Measurements from ENCODE around the gene NR5A1. TPM values are rescaled to one million over a fixed set of nuclear protein-coding genes. Genes with fewer than 3 reads are reported as not detected.

NR5A1 gene
- total RNA-seq, 1 donor from 2014 or later = 0.96 TPM

- no peaks in the 10 kb centered on the region for H3K4me1 ChIP-seq
- no peak overlapping the region for H3K27ac ChIP-seq
- no peak overlapping the region for H3K4me3 ChIP-seq
- TF ChIP-seq CTCF (IDR thresholded peaks at IDR 0.05) = no peak
- H3K36me3 ChIP-seq = no peaks in the 10 kb centered on the region
- intact Hi-C loops (cut with DNase I) = no loop called here
- H3K9me3 ChIP-seq = no peaks in the 10 kb centered on the region
- H3K27me3 ChIP-seq = no peaks in the 10 kb centered on the region
- no peak for DNase-seq (ENCODE audit: low spot score in 2 of 2)
These were observed 53.5 kb downstream of the NR5A1 start for GRCh38 chr9:124453586-124454191.

DNA sequence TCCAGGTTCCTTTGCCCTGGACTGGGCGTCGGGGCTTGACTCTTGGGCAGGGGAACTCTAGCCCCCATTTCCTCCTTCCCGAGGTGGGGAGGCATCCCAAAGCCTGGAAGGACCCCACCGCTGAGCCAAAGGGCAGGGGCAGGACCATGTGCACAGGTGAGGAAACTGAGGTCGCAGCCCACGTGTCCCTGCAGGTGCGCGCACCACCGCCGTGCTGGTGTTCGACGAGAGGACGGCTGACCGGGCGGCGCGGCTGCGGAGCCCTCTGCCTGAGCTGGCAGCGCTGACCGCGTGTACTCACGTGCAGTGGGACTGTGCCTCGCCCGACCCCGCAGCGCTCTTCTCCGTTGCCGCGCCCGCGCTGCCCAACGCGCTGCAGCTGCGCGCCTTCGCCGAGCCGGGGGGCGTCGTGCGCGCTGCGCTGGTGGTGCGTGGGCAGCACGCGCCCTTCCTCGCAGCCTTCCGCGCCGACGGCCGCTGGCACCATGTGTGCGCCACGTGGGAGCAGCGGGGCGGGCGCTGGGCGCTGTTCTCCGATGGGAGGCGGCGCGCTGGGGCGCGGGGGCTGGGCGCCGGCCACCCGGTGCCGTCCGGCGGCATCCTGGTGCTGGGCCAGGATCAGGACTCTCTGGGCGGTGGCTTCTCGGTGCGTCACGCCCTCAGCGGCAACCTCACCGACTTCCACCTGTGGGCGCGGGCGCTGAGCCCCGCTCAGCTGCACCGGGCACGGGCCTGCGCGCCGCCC lies 54.2 kb downstream of the NR5A1 start:
- no peak for TF ChIP-seq CTCF (IDR thresholded peaks at IDR 0.05)
- Histone ChIP-seq H3K27ac (no peak overlapping the region), H3K9me3 (no peaks in the 10 kb centered on the region), H3K27me3 (no peaks in the 10 kb centered on the region), H3K4me1 (no peaks in the 10 kb centered on the region), H3K36me3 (no peaks in the 10 kb centered on the region), H3K4me3 (no peak overlapping the region)
- intact Hi-C loops (cut with DNase I) = no loop called here
- DNase-seq (ENCODE audit: low spot score in 2 of 2) = no peak

GRCh38 chr9:124452326-124452725 lies 54.9 kb downstream of the NR5A1 start:
- H3K4me1 ChIP-seq = no peaks in the 10 kb centered on the region

DNA sequence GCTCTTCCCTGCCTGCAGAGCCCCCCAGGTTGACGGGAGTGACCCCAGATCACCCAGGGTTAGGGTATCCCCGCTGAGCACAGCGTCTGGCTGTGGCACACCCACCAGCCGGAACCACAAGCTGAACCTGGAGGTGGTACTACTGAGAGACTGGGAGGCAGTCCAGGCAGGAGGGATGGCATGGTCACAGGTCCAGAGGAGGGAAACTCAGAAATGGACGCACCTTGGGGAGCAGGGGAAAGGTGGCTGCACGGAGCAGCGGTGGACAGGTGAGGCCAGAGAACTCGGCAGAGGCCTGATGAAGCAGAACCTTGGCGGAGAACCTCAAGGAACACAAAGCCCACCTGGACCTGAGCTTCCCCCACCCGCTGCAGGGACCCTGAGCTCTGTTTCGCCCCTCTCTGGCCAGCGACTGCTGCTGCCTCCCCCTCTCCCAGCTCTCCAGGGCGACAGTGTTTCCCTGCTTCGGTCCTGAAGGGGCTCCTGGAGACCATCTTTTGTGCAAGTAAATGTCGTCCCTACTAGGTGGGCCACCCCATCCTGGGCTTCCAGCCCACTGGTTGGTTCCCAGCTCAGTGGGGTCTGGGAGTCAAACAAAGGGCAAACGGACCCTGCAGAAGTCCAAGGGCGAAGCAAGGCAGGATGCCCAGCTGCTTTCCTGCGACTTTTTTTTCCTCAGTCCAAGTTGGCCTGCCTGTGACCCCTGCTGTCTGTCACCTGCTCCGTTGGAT lies 56.1 kb downstream of the NR5A1 start:
- Histone ChIP-seq H3K27me3 (no peaks in the 10 kb centered on the region), H3K4me3 (no peak overlapping the region)
- intact Hi-C loops (cut with DNase I) = no loop called here

More at GRCh38 chr9:124452326-124452725, 54.9 kb downstream of the NR5A1 start:
- no peak overlapping the region for H3K27ac ChIP-seq
- TF ChIP-seq CTCF (IDR thresholded peaks at IDR 0.05) = no peak
- no peak for DNase-seq (ENCODE audit: low spot score in 2 of 2)
- H3K4me3 ChIP-seq = no peak overlapping the region
- H3K27me3 ChIP-seq = no peaks in the 10 kb centered on the region
- no peaks in the 10 kb centered on the region for H3K36me3 ChIP-seq
- no peaks in the 10 kb centered on the region for H3K9me3 ChIP-seq
- intact Hi-C loops (cut with DNase I) = no loop called here

More for the DNA sequence above, 56.1 kb downstream of the NR5A1 start:
- no peaks in the 10 kb centered on the region for H3K9me3 ChIP-seq
- H3K4me1 ChIP-seq = no peaks in the 10 kb centered on the region
- no peak overlapping the region for H3K27ac ChIP-seq
- no peak for TF ChIP-seq CTCF (IDR thresholded peaks at IDR 0.05)
- DNase-seq (ENCODE audit: low spot score in 2 of 2) = no peak
- no peaks in the 10 kb centered on the region for H3K36me3 ChIP-seq
